Fibroblast of upper back skin (primary cell): Measurements from ENCODE around the gene TCF4.

Source experiments
- DNase-seq: peaks from one replicate; pipeline ENCODE4 v3.0.0-alpha.2; 2013

The TCF4 gene

GRCh38 chr18:55283309-55283708 lies 304.7 kb downstream of the TCF4 start:
- no peak for DNase-seq

GRCh38 chr18:55280503-55280902 lies 307.5 kb downstream of the TCF4 start:
- peak; percentile 69 for DNase-seq

- peak; percentile 69 for DNase-seq
Observed at GRCh38 chr18:55275039-55275901, 312.7 kb downstream of the TCF4 start.

- peak; percentile 88 for DNase-seq
Observed at GRCh38 chr18:55272510-55273243, 315.3 kb downstream of the TCF4 start.

- no peak for DNase-seq
Observed at GRCh38 chr18:55269622-55270021, 318.4 kb downstream of the TCF4 start.

- no peak for DNase-seq
Observed at GRCh38 chr18:55268628-55269275, 319.2 kb downstream of the TCF4 start.

GRCh38 chr18:55268151-55268601 lies 319.8 kb downstream of the TCF4 start:
- peak; percentile 43 for DNase-seq

GRCh38 chr18:55266981-55267380 lies 321.0 kb downstream of the TCF4 start:
- DNase-seq, result peak; percentile 79

GRCh38 chr18:55265984-55266383 lies 322.0 kb downstream of the TCF4 start:
- peak; percentile 89 for DNase-seq

GRCh38 chr18:55265130-55265675 lies 322.8 kb downstream of the TCF4 start:
- DNase-seq, result no peak

- no peak for DNase-seq
Observed at GRCh38 chr18:55264108-55264507, 323.9 kb downstream of the TCF4 start.

GRCh38 chr18:55262021-55262560 lies 325.9 kb downstream of the TCF4 start:
- DNase-seq, result no peak

GRCh38 chr18:55261253-55261652 lies 326.7 kb downstream of the TCF4 start:
- DNase-seq, result no peak

GRCh38 chr18:55258088-55258487 lies 329.9 kb downstream of the TCF4 start:
- no peak for DNase-seq

- no peak for DNase-seq
Observed at GRCh38 chr18:55256929-55257289, 331.1 kb downstream of the TCF4 start.

GRCh38 chr18:55256226-55256928 lies 331.6 kb downstream of the TCF4 start:
- DNase-seq, result peak; percentile 88

GRCh38 chr18:55253814-55254213 lies 334.2 kb downstream of the TCF4 start:
- no peak for DNase-seq

GRCh38 chr18:55252901-55253300 lies 335.1 kb downstream of the TCF4 start:
- DNase-seq, result no peak

- DNase-seq, result no peak
Observed at GRCh38 chr18:55252053-55252675, 335.8 kb downstream of the TCF4 start.

- peak; percentile 67 for DNase-seq
Observed at GRCh38 chr18:55251254-55251971, 336.6 kb downstream of the TCF4 start.

- DNase-seq, result peak; percentile 75
Observed at GRCh38 chr18:55250768-55251173, 337.2 kb downstream of the TCF4 start.
